Measurements from ENCODE around the gene IL13. TPM values are rescaled to one million over a fixed set of nuclear protein-coding genes. Genes with fewer than 3 reads are reported as not detected.
A peak's percentile ranks its signal among the peaks of the same experiment; 100 is the strongest.

The IL13 gene
- total RNA-seq, 2 donors from 2014 or later: not detected

DNA sequence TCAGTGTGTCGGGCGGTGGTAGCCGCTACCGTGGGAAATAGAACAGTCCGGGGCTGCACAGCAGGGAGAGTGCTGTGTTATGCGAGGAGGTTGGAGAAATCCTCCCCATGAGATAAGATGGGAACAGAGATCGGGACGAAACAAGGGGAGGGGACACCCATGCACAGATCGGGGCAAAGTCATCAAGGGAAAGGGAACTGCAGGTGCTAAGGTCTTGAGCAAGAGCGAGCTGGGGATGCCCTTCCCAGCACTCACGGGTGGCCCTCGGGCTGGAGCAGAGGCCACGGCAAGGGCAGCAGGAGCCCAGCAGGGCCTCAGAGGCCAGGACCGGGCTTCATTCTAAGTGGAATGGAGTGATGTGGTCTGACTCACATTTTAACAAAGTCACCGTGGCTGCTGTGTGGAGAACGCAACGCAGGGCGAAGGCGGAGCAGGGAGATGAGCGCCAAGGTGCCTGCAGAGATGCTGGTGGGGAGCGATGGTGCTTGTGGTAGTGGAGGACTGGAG, 7.7 kb downstream of the IL13 start:
- H3K9me3 ChIP-seq: no peaks in the 10 kb centered on the region
- TF ChIP-seq, protein P1, sequence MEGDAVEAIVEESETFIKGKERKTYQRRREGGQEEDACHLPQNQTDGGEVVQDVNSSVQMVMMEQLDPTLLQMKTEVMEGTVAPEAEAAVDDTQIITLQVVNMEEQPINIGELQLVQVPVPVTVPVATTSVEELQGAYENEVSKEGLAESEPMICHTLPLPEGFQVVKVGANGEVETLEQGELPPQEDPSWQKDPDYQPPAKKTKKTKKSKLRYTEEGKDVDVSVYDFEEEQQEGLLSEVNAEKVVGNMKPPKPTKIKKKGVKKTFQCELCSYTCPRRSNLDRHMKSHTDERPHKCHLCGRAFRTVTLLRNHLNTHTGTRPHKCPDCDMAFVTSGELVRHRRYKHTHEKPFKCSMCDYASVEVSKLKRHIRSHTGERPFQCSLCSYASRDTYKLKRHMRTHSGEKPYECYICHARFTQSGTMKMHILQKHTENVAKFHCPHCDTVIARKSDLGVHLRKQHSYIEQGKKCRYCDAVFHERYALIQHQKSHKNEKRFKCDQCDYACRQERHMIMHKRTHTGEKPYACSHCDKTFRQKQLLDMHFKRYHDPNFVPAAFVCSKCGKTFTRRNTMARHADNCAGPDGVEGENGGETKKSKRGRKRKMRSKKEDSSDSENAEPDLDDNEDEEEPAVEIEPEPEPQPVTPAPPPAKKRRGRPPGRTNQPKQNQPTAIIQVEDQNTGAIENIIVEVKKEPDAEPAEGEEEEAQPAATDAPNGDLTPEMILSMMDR (IDR thresholded peaks at IDR 0.05): no peak
- intact Hi-C loops (cut with DNase I): no loop called here

DNA sequence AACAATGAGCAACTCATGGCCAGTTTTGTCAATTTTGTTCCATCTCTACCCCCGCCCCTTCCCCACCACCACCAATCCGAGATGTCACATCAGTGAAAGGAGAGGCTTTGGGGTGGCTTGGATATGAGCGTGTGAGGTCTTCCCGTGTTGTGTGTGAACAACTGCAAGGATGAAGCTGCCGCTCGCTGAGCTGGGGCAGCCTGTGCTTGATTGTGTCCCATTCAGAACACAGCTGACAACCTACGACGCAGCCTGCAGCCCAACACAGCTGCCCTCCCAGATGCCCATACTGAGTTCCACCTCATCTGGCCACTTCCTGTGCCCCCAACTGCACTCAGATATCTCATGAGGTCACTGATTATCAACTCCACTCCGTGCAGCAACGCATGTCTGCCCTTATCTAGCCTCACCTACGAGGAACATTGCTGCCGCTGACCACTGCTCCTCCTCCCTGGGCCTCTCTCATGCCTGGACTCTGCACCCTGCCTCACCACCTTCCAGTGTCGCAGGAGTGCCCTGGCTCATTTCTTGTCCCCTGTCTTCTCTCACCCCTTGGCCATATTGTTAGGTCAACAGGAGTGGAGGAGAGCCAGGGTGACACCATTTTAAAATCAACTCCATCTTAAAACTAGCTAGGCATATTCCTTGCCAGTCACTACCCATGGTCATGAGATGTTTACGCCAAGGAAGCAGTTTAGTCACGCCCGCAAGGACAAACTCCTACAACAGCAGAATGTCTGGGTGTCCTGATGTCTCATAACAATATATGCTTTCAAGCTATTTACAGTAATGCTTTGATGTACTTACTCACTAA, 8.5 kb downstream of the IL13 start:
- no peaks in the 10 kb centered on the region for H3K36me3 ChIP-seq
- TF ChIP-seq, protein P1 (IDR thresholded peaks at IDR 0.05): no peak
- H3K27me3 ChIP-seq: no peaks in the 10 kb centered on the region
- intact Hi-C loops (cut with DNase I): no loop called here
- no peaks in the 10 kb centered on the region for H3K4me1 ChIP-seq
- no peak overlapping the region for H3K27ac ChIP-seq
- DNase-seq: no peak
- H3K9me3 ChIP-seq: no peaks in the 10 kb centered on the region
- no peak overlapping the region for H3K4me3 ChIP-seq
- no peak overlapping the region for H3K9ac ChIP-seq (ENCODE audit: low read depth in 2 of 2, low read length in 2 of 2)

More for the DNA sequence above, 7.7 kb downstream of the IL13 start:
- Histone ChIP-seq H3K27me3 (no peaks in the 10 kb centered on the region), H3K27ac (no peak overlapping the region), H3K9ac (ENCODE audit: low read depth in 2 of 2, low read length in 2 of 2) (no peak overlapping the region), H3K36me3 (no peaks in the 10 kb centered on the region), H3K4me1 (no peaks in the 10 kb centered on the region), H3K4me3 (no peak overlapping the region)
- no peak for DNase-seq

DNA sequence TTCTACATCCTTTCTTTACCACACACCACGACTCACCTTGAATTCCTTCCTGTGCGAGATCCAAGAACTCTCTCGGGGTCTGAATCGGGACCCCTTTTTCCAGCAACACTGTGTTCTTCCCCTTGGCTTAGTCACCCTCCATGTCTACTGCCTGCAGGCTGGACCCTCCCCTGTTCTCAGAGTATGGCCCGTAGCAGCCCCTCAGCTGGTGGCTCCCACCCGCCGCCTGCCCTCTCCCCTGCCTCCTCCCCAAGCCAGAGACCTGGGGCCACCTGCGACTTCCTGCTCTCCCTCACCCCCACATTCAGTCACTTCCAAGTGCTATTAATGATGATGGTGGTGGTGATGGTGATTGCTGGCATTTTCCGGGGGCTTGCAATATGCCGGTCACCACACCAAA, 9.3 kb downstream of the IL13 start:
- Histone ChIP-seq H3K27ac (no peak overlapping the region), H3K4me1 (no peaks in the 10 kb centered on the region), H3K9me3 (no peaks in the 10 kb centered on the region), H3K9ac (ENCODE audit: low read depth in 2 of 2, low read length in 2 of 2) (no peak overlapping the region), H3K36me3 (no peaks in the 10 kb centered on the region), H3K27me3 (no peaks in the 10 kb centered on the region), H3K4me3 (no peak overlapping the region)
- intact Hi-C loops (cut with DNase I): no loop called here
- no peak for DNase-seq
- TF ChIP-seq, protein P1 (IDR thresholded peaks at IDR 0.05): no peak

DNA sequence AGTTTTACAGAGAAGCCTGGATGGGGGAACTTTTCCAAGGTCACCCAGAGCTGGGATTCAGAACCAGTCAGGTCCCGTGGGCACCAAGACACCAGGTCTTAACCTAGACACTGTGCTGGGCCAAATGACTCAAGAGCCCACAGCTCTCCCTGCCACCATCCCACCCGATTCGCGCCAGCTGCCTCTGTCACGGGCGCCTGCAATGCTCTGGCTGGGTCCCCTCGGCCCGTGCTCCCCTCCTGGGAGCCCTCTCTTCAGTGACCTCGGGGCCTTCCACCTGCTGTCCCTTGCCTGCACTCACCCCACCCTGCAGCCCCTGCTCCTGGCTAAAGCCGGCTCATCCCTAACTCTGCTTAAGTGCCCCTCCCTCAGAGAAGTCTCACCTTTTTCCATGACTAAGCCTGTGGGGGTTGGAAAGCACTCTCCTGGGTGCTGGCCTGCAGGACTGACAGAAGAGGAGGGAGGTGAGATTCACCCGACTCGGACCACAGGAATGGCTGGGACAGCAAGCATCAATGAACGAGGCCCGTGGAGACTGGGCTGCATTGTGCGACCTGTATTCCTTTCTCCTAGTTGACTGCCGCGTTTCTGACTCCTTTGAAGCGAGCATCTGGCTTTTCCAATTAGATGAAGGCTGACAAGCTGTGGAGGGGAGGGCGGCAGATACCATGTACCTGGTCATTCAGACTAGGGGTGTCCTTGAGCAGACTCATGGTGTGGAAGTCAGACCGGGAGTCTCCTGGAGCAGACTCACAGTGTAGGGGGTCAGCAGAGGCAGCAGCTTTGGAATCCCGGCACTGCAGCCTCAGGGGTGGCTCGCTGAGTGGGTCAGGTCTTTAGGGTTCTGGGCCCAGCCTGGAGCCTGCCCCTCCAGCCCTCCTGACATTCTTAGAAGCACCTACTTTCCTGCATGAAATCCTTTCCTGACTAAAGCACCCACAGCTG, 10.1 kb downstream of the IL13 start:
- TF ChIP-seq, protein P1 (IDR thresholded peaks at IDR 0.05): no peak
- no peaks in the 10 kb centered on the region for H3K36me3 ChIP-seq
- H3K27ac ChIP-seq: no peak overlapping the region
- H3K4me1 ChIP-seq: no peaks in the 10 kb centered on the region
- peak; percentile 12 for DNase-seq
- H3K9ac ChIP-seq (ENCODE audit: low read depth in 2 of 2, low read length in 2 of 2): no peak overlapping the region
- intact Hi-C loops (cut with DNase I): no loop called here
- no peak overlapping the region for H3K4me3 ChIP-seq
- H3K9me3 ChIP-seq: no peaks in the 10 kb centered on the region
- no peaks in the 10 kb centered on the region for H3K27me3 ChIP-seq

DNA sequence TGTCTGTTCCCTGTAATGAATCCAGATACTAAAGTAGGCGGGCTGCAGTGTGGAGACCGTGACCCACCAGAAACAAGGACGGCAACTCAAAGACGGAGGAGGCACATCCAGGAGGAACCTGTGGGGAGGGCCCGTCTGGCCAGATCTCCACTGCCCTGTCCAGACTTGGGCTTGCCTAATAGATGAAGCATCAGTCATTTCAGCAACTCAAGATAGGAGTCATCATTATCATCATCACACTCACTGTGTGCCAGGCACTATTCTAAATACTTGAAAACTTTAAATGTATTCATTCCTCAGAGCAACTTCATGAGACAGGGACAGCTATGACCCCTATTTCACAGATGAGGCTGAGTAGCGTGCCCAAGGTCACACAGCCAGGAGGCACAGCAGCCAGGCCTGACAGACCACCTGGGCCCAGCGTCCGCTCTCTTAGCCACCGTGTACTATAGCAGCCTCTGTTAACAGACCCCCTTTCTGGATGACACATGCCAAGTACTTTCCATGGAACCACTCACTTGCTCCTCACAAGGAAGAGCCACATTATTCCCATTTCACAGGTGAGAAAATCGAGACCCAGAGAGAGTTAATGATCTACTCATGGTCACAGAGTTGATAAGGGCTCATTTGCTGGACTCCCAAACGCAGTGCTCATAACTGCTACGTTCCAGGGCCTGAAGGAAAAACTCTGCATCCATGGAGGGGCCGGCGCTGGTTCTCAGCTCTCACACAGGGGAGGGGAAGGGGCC, 10.9 kb downstream of the IL13 start:
- Histone ChIP-seq H3K4me3 (no peak overlapping the region), H3K4me1 (no peaks in the 10 kb centered on the region), H3K27ac (no peak overlapping the region), H3K27me3 (no peaks in the 10 kb centered on the region), H3K9me3 (no peaks in the 10 kb centered on the region), H3K36me3 (no peaks in the 10 kb centered on the region), H3K9ac (ENCODE audit: low read depth in 2 of 2, low read length in 2 of 2) (no peak overlapping the region)
- intact Hi-C loops (cut with DNase I): no loop called here
- peak; percentile 10 for DNase-seq
- TF ChIP-seq, protein P1 (IDR thresholded peaks at IDR 0.05): no peak
